Lower lobe of right lung (tissue), 2 donors: ENCODE results near the gene CEMIP. TPM values are rescaled to one million over a fixed set of nuclear protein-coding genes. Genes with fewer than 3 reads are reported as not detected.

Experiments
- ATAC-seq, 2 donors: fragments of 200-7000 bp; cut with Tn5 transposase; one replicate each; pipeline ENCODE4 v1.9.1; 2020 to 2022; ENCODE audit warnings: mild to moderate bottlenecking in 2 of 2, moderate library complexity in 2 of 2
- DNase-seq: peaks from one replicate; pipeline ENCODE4 v3.0.0-alpha.2; 2020
- H3K27ac ChIP-seq: fragments of 200-600 bp; one replicate; pipeline ENCODE4 v1.8.0; 2022
- H3K27me3 ChIP-seq: fragments of 200-600 bp; one replicate; pipeline ENCODE4 v1.8.0; 2022; ENCODE audit warnings: low read depth
- H3K36me3 ChIP-seq: fragments of 200-600 bp; one replicate; pipeline ENCODE4 v1.8.0; 2022; ENCODE audit warnings: mild to moderate bottlenecking
- H3K4me1 ChIP-seq: fragments of 200-600 bp; one replicate; pipeline ENCODE4 v1.8.0; 2022
- H3K4me3 ChIP-seq: fragments of 200-600 bp; one replicate; pipeline ENCODE4 v1.8.0; 2022; ENCODE audit warnings: mild to moderate bottlenecking
- H3K9me3 ChIP-seq: fragments of 200-600 bp; one replicate; pipeline ENCODE4 v1.8.0; 2022
- intact Hi-C: fragments of 100-400 bp; cut with DNase I; formaldehyde crosslinking; loops from one replicate; pipeline ENCODE4 v1.11.0; 2022
- total RNA-seq: library from RNA; stranded (reverse); fragmentation: NEBNext Ultra II Directional; extraction: Animal tissue kit (Norgen Biotek cat#: 25700); gene quantifications from one replicate; pipeline ENCODE4 v1.2.1, GENCODE V29; 2021
- TF ChIP-seq, protein P1 (sequence below): fragments of 200-600 bp; IDR thresholded peaks from one replicate; pipeline ENCODE4 v1.8.0; 2022; ENCODE audit warnings: antibody characterized with exemption, mild to moderate bottlenecking
- donor health status: DM: no; HTN: yes; CAD: no; lungs with severe emphysema.

The CEMIP gene
- total RNA-seq, 1 donor from 2014 or later = 7.3 TPM

DNA sequence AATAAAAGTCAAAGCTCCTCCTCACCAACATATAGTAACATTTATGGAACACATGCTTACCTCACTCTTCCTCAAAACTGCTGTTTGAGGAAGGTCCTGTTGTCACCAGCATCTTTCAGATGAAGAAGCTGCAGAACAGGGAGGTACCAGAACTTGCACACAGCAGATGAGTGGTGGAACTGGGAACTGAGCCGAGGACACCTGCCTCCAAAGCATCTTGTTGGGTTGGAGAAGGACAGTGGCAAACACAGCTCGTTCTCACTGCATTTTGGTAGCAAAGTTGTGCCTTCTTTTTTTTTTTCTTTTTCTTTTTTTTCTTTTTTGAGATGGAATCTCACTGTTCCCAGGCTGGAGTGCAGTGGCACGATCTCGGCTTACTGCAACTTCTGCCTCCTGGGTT is 76.0 kb downstream of the CEMIP start:
- H3K36me3 ChIP-seq = no peaks in the 10 kb centered on the region
- no peak overlapping the region for H3K4me3 ChIP-seq
- peaks cover 39% of the 10 kb centered on the region for H3K4me1 ChIP-seq
- intact Hi-C loops = no loop called here
- no peak for ATAC-seq
- H3K9me3 ChIP-seq = no peaks in the 10 kb centered on the region
- DNase-seq = no peak
- TF ChIP-seq, protein P1, sequence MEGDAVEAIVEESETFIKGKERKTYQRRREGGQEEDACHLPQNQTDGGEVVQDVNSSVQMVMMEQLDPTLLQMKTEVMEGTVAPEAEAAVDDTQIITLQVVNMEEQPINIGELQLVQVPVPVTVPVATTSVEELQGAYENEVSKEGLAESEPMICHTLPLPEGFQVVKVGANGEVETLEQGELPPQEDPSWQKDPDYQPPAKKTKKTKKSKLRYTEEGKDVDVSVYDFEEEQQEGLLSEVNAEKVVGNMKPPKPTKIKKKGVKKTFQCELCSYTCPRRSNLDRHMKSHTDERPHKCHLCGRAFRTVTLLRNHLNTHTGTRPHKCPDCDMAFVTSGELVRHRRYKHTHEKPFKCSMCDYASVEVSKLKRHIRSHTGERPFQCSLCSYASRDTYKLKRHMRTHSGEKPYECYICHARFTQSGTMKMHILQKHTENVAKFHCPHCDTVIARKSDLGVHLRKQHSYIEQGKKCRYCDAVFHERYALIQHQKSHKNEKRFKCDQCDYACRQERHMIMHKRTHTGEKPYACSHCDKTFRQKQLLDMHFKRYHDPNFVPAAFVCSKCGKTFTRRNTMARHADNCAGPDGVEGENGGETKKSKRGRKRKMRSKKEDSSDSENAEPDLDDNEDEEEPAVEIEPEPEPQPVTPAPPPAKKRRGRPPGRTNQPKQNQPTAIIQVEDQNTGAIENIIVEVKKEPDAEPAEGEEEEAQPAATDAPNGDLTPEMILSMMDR = no peak
- no peak overlapping the region for H3K27ac ChIP-seq
- H3K27me3 ChIP-seq = no peaks in the 10 kb centered on the region

GRCh38 chr15:80856400-80856799 is 77.2 kb downstream of the CEMIP start:
- DNase-seq = no peak

DNA sequence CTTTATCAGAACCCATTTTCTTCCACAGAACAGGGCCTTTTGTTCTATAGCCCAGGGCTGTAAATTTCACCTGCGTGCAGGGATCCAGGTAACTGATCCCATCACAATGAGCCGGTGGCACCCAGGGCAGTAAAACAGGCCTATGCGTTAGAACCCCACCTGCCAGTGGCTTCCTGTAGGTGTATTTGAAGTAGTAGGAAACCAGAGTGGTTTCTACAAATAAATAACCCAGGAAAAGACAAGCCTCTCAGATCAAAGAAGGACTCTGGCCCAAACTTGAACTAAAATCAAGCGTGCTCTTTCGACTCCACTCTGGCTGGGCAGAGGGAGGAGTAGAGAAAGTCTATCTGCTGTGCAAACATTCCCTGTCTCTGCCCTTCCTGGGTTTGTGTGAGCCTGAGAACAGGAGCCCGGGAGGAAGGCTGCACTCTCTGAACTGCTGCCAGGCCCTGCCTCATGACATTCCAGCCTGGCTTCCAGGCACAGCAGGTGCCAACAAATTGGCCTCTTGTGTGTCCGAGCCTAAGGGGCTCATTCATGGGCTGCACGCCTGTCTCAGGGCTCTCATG is 77.7 kb downstream of the CEMIP start:
- TF ChIP-seq, protein P1 = no peak
- Histone ChIP-seq H3K9me3 (no peaks in the 10 kb centered on the region), H3K4me3 (no peak overlapping the region), H3K27ac (peak overlapping the region; percentile 64), H3K4me1 (peaks cover 39% of the 10 kb centered on the region), H3K36me3 (no peaks in the 10 kb centered on the region), H3K27me3 (no peaks in the 10 kb centered on the region)
- intact Hi-C loops = no loop called here
- ATAC-seq = peak; percentile 73 to 74
- peak; percentile 70 for DNase-seq

More at GRCh38 chr15:80856400-80856799, 77.2 kb downstream of the CEMIP start:
- Histone ChIP-seq H3K27ac (peak overlapping the region; percentile 64), H3K4me3 (no peak overlapping the region), H3K9me3 (no peaks in the 10 kb centered on the region), H3K36me3 (no peaks in the 10 kb centered on the region), H3K4me1 (peaks cover 39% of the 10 kb centered on the region), H3K27me3 (no peaks in the 10 kb centered on the region)
- ATAC-seq = no peak
- intact Hi-C loops = no loop called here
- TF ChIP-seq, protein P1 = peak; percentile 17

GRCh38 chr15:80861731-80862170 is 82.6 kb downstream of the CEMIP start:
- intact Hi-C loops = no loop called here
- peaks cover 13% of the 10 kb centered on the region for H3K4me1 ChIP-seq
- no peaks in the 10 kb centered on the region for H3K27me3 ChIP-seq
- H3K27ac ChIP-seq = no peak overlapping the region
- ATAC-seq (no peak), DNase-seq (no peak)
- TF ChIP-seq, protein P1 = no peak
- no peaks in the 10 kb centered on the region for H3K9me3 ChIP-seq
- no peak overlapping the region for H3K4me3 ChIP-seq
- H3K36me3 ChIP-seq = no peaks in the 10 kb centered on the region

GRCh38 chr15:80864666-80865065 is 85.5 kb downstream of the CEMIP start:
- TF ChIP-seq, protein P1 = no peak
- ATAC-seq (no peak), DNase-seq (no peak)
- no peak overlapping the region for H3K27ac ChIP-seq
- peaks cover 1% of the 10 kb centered on the region for H3K4me1 ChIP-seq
- intact Hi-C loops = no loop called here
- no peaks in the 10 kb centered on the region for H3K36me3 ChIP-seq
- H3K27me3 ChIP-seq = no peaks in the 10 kb centered on the region
- no peak overlapping the region for H3K4me3 ChIP-seq
- H3K9me3 ChIP-seq = no peaks in the 10 kb centered on the region
